GM12875 (cell line): ENCODE measurements around the gene HERC2.

Experiments used
- H3K4me3 ChIP-seq: one replicate; pipeline ENCODE4 v1.5.1; 2011; ENCODE audit warnings: low read depth, low read length, control low read depth
- TF ChIP-seq, protein P1 (sequence below): IDR thresholded peaks from 2 replicates; pipeline ENCODE4 v1.5.1; 2011; ENCODE audit warnings: low read depth, mild to moderate bottlenecking, control low read depth, inconsistent platforms, low read length, moderate library complexity, borderline replicate concordance; ENCODE audit not compliant: insufficient read depth

HERC2 gene

DNA sequence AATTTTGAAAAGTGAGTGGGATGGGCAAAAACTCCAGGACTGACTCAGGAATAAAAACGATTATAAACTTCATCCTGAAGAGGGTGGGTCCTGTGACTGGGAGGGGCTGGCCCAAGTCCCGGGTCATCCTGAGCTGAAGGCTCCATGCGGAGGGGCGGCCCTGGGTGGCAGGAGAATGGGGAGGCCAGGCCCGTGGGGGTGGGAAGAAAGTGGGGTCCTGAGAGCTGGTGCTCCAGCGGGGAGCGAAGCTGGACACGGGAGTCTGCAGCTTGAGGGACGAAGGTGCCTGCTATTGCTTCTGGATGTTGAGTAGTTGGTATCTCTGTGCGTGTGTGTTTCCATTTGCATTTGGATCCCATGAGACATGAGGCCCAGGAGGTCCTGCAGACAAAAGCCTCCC lies 218.1 kb downstream of the HERC2 start:
- TF ChIP-seq, protein P1, sequence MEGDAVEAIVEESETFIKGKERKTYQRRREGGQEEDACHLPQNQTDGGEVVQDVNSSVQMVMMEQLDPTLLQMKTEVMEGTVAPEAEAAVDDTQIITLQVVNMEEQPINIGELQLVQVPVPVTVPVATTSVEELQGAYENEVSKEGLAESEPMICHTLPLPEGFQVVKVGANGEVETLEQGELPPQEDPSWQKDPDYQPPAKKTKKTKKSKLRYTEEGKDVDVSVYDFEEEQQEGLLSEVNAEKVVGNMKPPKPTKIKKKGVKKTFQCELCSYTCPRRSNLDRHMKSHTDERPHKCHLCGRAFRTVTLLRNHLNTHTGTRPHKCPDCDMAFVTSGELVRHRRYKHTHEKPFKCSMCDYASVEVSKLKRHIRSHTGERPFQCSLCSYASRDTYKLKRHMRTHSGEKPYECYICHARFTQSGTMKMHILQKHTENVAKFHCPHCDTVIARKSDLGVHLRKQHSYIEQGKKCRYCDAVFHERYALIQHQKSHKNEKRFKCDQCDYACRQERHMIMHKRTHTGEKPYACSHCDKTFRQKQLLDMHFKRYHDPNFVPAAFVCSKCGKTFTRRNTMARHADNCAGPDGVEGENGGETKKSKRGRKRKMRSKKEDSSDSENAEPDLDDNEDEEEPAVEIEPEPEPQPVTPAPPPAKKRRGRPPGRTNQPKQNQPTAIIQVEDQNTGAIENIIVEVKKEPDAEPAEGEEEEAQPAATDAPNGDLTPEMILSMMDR: no peak
- H3K4me3 ChIP-seq: no peak overlapping the region

DNA sequence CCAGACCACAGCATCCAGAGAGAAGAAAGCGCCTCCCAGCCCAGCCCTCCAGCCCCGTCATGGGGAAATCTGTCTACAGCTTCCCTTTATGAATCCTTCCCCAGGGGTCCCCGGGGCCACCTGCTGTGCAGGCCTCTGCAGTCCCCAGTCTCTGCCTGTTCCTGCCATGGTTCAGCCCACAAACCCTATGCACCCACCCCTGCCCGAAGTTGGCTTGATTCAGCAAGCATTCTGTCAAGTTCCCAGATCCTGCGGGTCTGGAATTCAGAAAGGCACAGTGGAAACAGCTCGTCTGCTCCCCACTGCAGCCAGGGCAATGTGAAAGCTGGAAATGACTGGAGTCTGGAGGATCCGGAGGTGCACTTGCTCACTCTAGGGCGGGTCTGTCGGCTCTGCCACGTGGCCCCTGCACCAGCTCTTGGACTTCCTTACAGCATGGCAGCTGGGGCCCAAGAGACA lies 220.0 kb downstream of the HERC2 start:
- TF ChIP-seq, protein P1: no peak

DNA sequence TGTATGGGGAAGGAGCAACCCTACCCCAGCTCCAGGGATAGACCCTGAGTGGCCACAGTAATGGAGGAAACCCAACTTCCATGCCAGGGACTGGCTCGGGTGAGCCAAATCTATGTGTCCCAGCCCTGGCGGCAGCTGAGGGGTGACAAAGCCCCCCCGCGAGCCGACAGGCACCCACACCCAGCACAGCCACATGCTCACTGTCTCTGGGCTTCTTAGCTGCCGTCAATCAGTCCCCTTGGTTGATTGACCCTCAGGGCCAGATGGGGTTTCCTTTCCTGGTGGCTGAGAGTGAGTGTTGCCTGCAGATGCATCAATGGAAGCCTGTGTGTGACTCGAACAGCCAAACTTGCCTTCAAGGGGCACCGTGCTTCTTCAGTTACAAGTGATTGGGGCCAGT lies 220.8 kb downstream of the HERC2 start:
- no peak overlapping the region for H3K4me3 ChIP-seq

More for the DNA sequence above, 220.0 kb downstream of the HERC2 start:
- no peak overlapping the region for H3K4me3 ChIP-seq

DNA sequence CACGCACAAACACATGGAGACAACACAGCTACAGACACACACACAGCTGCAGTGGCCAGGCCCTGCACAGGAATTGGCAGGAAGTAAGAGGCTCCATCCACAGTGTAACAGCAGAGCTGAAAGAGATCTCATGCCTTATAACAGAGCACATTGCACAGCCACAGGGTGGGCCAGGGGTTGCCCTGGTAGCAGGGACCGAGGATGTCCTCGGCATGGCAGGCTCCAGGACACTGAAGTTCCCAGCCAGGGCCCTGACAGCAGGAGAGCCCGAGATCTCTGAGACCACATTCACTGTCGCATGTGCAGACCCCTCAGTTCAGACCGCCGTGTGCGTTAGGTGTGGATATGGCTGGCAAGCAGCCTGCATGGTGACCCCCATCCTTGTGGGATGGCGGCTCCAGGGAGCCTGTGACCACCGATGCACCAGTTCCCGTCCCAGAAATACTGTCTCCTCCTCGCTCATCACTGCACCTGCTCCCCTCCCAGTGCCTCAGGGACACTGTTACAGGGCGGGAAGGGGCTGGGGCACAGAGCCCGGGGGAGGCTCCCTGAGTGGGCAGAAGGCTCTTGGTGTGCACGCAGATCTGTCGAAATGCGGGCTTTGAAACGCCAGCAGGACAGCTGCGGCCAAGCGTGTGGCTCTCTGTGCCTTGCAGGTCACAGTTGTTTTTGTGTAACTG lies 221.3 kb downstream of the HERC2 start:
- no peak overlapping the region for H3K4me3 ChIP-seq
- TF ChIP-seq, protein P1: no peak

More for the DNA sequence above, 220.8 kb downstream of the HERC2 start:
- TF ChIP-seq, protein P1: no peak

DNA sequence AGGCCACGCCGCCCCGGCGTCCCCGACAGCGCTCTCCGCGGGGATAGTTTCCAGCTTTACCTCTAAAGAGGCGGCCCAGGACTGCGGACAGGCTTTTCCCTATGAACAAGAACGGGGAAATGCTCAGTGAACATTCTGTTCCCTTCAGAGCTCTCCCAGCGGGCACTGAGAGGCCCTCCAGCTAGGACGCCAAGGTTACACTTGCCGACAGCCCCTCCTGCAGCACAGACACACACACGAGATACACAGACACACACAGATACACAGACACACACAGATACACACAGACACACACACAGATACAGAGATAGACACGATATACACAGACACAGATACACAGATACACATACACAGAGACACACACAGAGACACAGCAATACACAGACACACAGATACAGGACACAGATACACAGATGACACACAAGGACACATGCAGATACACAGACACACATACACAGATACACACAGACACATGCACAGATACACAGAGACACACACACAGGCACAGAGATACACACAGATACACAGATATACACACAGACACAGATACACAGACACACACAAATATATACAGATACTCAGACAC lies 222.3 kb downstream of the HERC2 start:
- H3K4me3 ChIP-seq: no peak overlapping the region
- TF ChIP-seq, protein P1: no peak

DNA sequence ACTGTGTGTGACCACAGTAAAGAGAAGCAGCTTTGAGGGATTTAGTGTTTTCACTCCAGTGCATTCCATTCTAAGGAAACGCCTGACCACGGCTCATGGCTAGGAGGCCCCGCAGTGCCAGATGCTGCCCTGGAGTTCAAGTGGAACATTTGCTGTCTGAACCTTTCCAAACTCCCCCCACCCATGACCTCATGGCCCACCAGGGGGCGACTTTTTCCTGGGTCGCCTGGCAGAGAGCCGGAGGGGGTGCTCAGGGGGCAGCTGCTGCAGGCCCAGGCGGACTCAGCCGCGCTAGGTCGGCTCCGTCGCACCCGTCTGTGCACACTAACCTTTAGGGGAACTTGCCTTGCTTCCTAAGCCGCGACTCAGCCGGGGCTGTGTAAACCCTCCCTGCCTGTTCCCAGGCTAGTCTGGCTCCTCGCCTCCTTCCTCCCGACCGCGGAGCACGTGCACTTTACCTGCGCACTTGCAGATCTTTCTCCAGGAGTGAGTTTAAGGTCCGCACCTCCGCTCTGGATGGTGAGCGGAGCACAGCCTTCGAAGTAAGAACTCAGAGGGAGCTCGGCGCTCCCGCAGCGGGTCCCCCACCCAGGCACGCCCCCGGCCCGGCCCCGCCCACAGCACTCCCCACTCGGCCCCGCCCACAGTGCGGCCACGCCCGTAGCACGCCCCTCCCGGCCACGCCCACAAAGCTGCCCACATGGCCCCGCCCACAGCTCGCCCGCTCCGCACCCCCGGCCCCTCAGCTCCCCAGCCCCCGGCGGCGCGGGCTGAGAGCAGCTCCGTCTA lies 223.0 kb downstream of the HERC2 start, which contains the start of gene OCA2:
TSS of gene OCA2 (minus strand) at position 550 of the 789 bp plus-strand sequence. CDS start 17,441 bp downstream, outside the sequence.
- TF ChIP-seq, protein P1: 0 out of 2 replicates have a peak, but pooled peaks have one; percentile 5
- no peak within 1 kb of the TSS for H3K4me3 ChIP-seq

DNA sequence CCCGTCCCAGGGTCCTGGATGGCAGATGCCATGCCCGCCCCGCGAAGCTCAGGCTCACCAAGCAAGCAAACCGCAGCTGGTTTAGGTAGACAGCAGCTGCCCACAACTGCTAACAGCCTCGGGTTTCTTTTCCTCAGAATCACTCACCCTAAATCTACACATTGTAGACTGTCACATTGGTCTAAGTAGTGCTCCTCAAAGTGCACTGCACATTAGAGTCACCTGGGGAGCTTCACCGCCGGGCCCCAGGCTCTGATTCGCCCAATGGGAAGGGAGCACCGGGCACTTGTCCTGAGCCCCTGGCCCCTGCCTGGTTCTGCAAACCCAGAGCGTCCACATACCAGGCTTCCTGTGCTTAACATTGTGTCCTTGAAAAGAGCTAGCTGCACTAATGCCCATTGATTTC lies 223.6 kb downstream of the HERC2 start:
- H3K4me3 ChIP-seq: no peak overlapping the region
- TF ChIP-seq, protein P1: no peak
